SU-DHL-6 (cell line): ENCODE results near the gene ASIC3.

Experiments
- CTCF ChIP-seq: fragments of 200-600 bp; sonication (generic); IDR thresholded peaks from one replicate; pipeline ENCODE4 v1.5.1; 2017; ENCODE audit warnings: antibody characterized with exemption, mild to moderate bottlenecking, low read length, moderate library complexity; ENCODE audit not compliant: insufficient read depth, poor library complexity, severe bottlenecking
- EZH2phosphoT487 ChIP-seq: fragments of 200-600 bp; sonication (generic), shearing (Covaris generic); conservative IDR thresholded peaks from 2 replicates; pipeline ENCODE4 v1.6.1; 2018; ENCODE audit warnings: mild to moderate bottlenecking, antibody characterized with exemption, low read length, moderate library complexity, mixed read lengths

- TF ChIP-seq CTCF (no peak), EZH2phosphoT487 (no peak)
These were observed 53.5 kb downstream of the ASIC3 start for GRCh38 chr7:151101621-151102396.
